ENCODE measurements around the gene TENM4.

Gene TENM4

GRCh38 chr11:78876676-78877075, 564.2 kb downstream of the TENM4 start:
- no peak for DNase-seq (ENCODE audit: low read depth, low spot score)
- Histone ChIP-seq H3K4me3 (no peak overlapping the region), H3K9me3 (ENCODE audit: low read depth, low read length) (no peaks in the 10 kb centered on the region), H3K9ac (ENCODE audit: insufficient read length) (no peak overlapping the region), H3K27ac (no peak overlapping the region), H3K36me3 (ENCODE audit: insufficient read depth, low read length) (no peaks in the 10 kb centered on the region)
- TF ChIP-seq POLR2AphosphoS5 (IDR thresholded peaks at IDR 0.05; ENCODE audit: borderline replicate concordance, low read depth, low read length) (no peak), EZH2 (IDR thresholded peaks at IDR 0.05) (no peak), FOXP2 (optimal IDR thresholded peaks at IDR 0.05; ENCODE audit: control extremely low read depth, extremely low read length, insufficient read depth) (no peak)

- H3K36me3 ChIP-seq (ENCODE audit: insufficient read depth, low read length), result no peaks in the 10 kb centered on the region
- no peak overlapping the region for H3K9ac ChIP-seq (ENCODE audit: insufficient read length)
- no peak overlapping the region for H3K4me3 ChIP-seq
- no peak overlapping the region for H3K27ac ChIP-seq
- no peak for DNase-seq (ENCODE audit: low read depth, low spot score)
- H3K9me3 ChIP-seq (ENCODE audit: low read depth, low read length), result no peaks in the 10 kb centered on the region
- no peak for TF ChIP-seq FOXP2 (optimal IDR thresholded peaks at IDR 0.05; ENCODE audit: control extremely low read depth, extremely low read length, insufficient read depth)
- TF ChIP-seq POLR2AphosphoS5 (IDR thresholded peaks at IDR 0.05; ENCODE audit: borderline replicate concordance, low read depth, low read length), result no peak
- no peak for TF ChIP-seq EZH2 (IDR thresholded peaks at IDR 0.05)
Measured at GRCh38 chr11:78870655-78871054, 570.2 kb downstream of the TENM4 start.

GRCh38 chr11:78869293-78869692, 571.5 kb downstream of the TENM4 start:
- no peak overlapping the region for H3K27ac ChIP-seq
- no peaks in the 10 kb centered on the region for H3K9me3 ChIP-seq (ENCODE audit: low read depth, low read length)
- no peak for DNase-seq (ENCODE audit: low read depth, low spot score)
- H3K9ac ChIP-seq (ENCODE audit: insufficient read length), result no peak overlapping the region
- H3K4me3 ChIP-seq, result no peak overlapping the region
- TF ChIP-seq FOXP2 (optimal IDR thresholded peaks at IDR 0.05; ENCODE audit: control extremely low read depth, extremely low read length, insufficient read depth) (no peak), POLR2AphosphoS5 (IDR thresholded peaks at IDR 0.05; ENCODE audit: borderline replicate concordance, low read depth, low read length) (no peak), EZH2 (IDR thresholded peaks at IDR 0.05) (no peak)
- no peaks in the 10 kb centered on the region for H3K36me3 ChIP-seq (ENCODE audit: insufficient read depth, low read length)

- Histone ChIP-seq H3K36me3 (ENCODE audit: insufficient read depth, low read length) (no peaks in the 10 kb centered on the region), H3K9ac (ENCODE audit: insufficient read length) (no peak overlapping the region), H3K4me3 (no peak overlapping the region), H3K9me3 (ENCODE audit: low read depth, low read length) (no peaks in the 10 kb centered on the region), H3K27ac (no peak overlapping the region)
- DNase-seq (ENCODE audit: low read depth, low spot score), result no peak
- TF ChIP-seq FOXP2 (optimal IDR thresholded peaks at IDR 0.05; ENCODE audit: control extremely low read depth, extremely low read length, insufficient read depth) (no peak), POLR2AphosphoS5 (IDR thresholded peaks at IDR 0.05; ENCODE audit: borderline replicate concordance, low read depth, low read length) (no peak), EZH2 (IDR thresholded peaks at IDR 0.05) (no peak)
Measured at GRCh38 chr11:78868563-78868962, 572.3 kb downstream of the TENM4 start.

GRCh38 chr11:78860720-78861422, 580.0 kb downstream of the TENM4 start:
- H3K4me3 ChIP-seq, result no peak overlapping the region
- no peaks in the 10 kb centered on the region for H3K36me3 ChIP-seq (ENCODE audit: insufficient read depth, low read length)
- no peak for DNase-seq (ENCODE audit: low read depth, low spot score)
- no peak for TF ChIP-seq EZH2 (IDR thresholded peaks at IDR 0.05)
- no peak for TF ChIP-seq FOXP2 (optimal IDR thresholded peaks at IDR 0.05; ENCODE audit: control extremely low read depth, extremely low read length, insufficient read depth)
- no peak for TF ChIP-seq POLR2AphosphoS5 (IDR thresholded peaks at IDR 0.05; ENCODE audit: borderline replicate concordance, low read depth, low read length)
- H3K27ac ChIP-seq, result no peak overlapping the region
- H3K9ac ChIP-seq (ENCODE audit: insufficient read length), result no peak overlapping the region
- H3K9me3 ChIP-seq (ENCODE audit: low read depth, low read length), result no peaks in the 10 kb centered on the region

- no peak overlapping the region for H3K4me3 ChIP-seq
- no peak for DNase-seq (ENCODE audit: low read depth, low spot score)
- no peak overlapping the region for H3K9ac ChIP-seq (ENCODE audit: insufficient read length)
- TF ChIP-seq FOXP2 (optimal IDR thresholded peaks at IDR 0.05; ENCODE audit: control extremely low read depth, extremely low read length, insufficient read depth), result no peak
- no peak for TF ChIP-seq POLR2AphosphoS5 (IDR thresholded peaks at IDR 0.05; ENCODE audit: borderline replicate concordance, low read depth, low read length)
- no peak for TF ChIP-seq EZH2 (IDR thresholded peaks at IDR 0.05)
- no peaks in the 10 kb centered on the region for H3K9me3 ChIP-seq (ENCODE audit: low read depth, low read length)
- no peaks in the 10 kb centered on the region for H3K36me3 ChIP-seq (ENCODE audit: insufficient read depth, low read length)
- no peak overlapping the region for H3K27ac ChIP-seq
Measured at GRCh38 chr11:78857688-78858087, 583.1 kb downstream of the TENM4 start.

GRCh38 chr11:78856211-78856610, 584.6 kb downstream of the TENM4 start:
- Histone ChIP-seq H3K27ac (no peak overlapping the region), H3K9ac (ENCODE audit: insufficient read length) (no peak overlapping the region), H3K36me3 (ENCODE audit: insufficient read depth, low read length) (no peaks in the 10 kb centered on the region), H3K4me3 (no peak overlapping the region), H3K9me3 (ENCODE audit: low read depth, low read length) (no peaks in the 10 kb centered on the region)
- TF ChIP-seq EZH2 (IDR thresholded peaks at IDR 0.05), result no peak
- TF ChIP-seq FOXP2 (optimal IDR thresholded peaks at IDR 0.05; ENCODE audit: control extremely low read depth, extremely low read length, insufficient read depth), result no peak
- no peak for TF ChIP-seq POLR2AphosphoS5 (IDR thresholded peaks at IDR 0.05; ENCODE audit: borderline replicate concordance, low read depth, low read length)
- no peak for DNase-seq (ENCODE audit: low read depth, low spot score)

GRCh38 chr11:78855116-78855515, 585.7 kb downstream of the TENM4 start:
- no peak for TF ChIP-seq EZH2 (IDR thresholded peaks at IDR 0.05)
- no peak for TF ChIP-seq POLR2AphosphoS5 (IDR thresholded peaks at IDR 0.05; ENCODE audit: borderline replicate concordance, low read depth, low read length)
- TF ChIP-seq FOXP2 (optimal IDR thresholded peaks at IDR 0.05; ENCODE audit: control extremely low read depth, extremely low read length, insufficient read depth), result no peak
- H3K4me3 ChIP-seq, result no peak overlapping the region
- H3K27ac ChIP-seq, result no peak overlapping the region
- no peak for DNase-seq (ENCODE audit: low read depth, low spot score)
- no peak overlapping the region for H3K9ac ChIP-seq (ENCODE audit: insufficient read length)
- H3K36me3 ChIP-seq (ENCODE audit: insufficient read depth, low read length), result no peaks in the 10 kb centered on the region
- no peaks in the 10 kb centered on the region for H3K9me3 ChIP-seq (ENCODE audit: low read depth, low read length)

GRCh38 chr11:78853521-78853920, 587.3 kb downstream of the TENM4 start:
- Histone ChIP-seq H3K4me3 (no peak overlapping the region), H3K36me3 (ENCODE audit: insufficient read depth, low read length) (no peaks in the 10 kb centered on the region), H3K9ac (ENCODE audit: insufficient read length) (no peak overlapping the region), H3K9me3 (ENCODE audit: low read depth, low read length) (no peaks in the 10 kb centered on the region), H3K27ac (no peak overlapping the region)
- no peak for TF ChIP-seq FOXP2 (optimal IDR thresholded peaks at IDR 0.05; ENCODE audit: control extremely low read depth, extremely low read length, insufficient read depth)
- TF ChIP-seq EZH2 (IDR thresholded peaks at IDR 0.05), result no peak
- TF ChIP-seq POLR2AphosphoS5 (IDR thresholded peaks at IDR 0.05; ENCODE audit: borderline replicate concordance, low read depth, low read length), result no peak
- DNase-seq (ENCODE audit: low read depth, low spot score), result no peak
